HCT116 (cell line): ENCODE results near the gene PSMG3. TPM values are rescaled to one million over a fixed set of nuclear protein-coding genes. Genes with fewer than 3 reads are reported as not detected.

Source experiments
- ATAC-seq: fragments of 200-7000 bp; cut with Tn5 transposase; 2 replicates; pipeline ENCODE4 v1.9.1; 2020; ENCODE audit warnings: mild to moderate bottlenecking, moderate library complexity
- BruUV-seq: library from RNA; stranded (reverse); fragments of 400-500 nt; replicated peaks from 2 replicates; lab custom pipeline; 2021; lab: Mats Ljungman, UMichigan
- CTCF ChIA-PET: fragments of 300-600 bp; sonication (Branson Sonifier 250); formaldehyde crosslinking; loops from one replicate; lab custom pipeline; 2021; ENCODE audit warnings: antibody characterized with exemption; lab: Charles Lee
- POLR2A ChIA-PET: fragments of 300-600, 350-600 bp; sonication (Branson Sonifier 250); formaldehyde crosslinking; loops from one replicate; lab custom pipeline; 2021; ENCODE audit warnings: antibody characterized with exemption; lab: Charles Lee
- RAD21 ChIA-PET, 2 experiments: fragments of 300-600 bp; sonication (Branson Sonifier 250); formaldehyde crosslinking; loops; one replicate each; lab custom pipeline; 2023; ENCODE audit warnings: low total read pairs in 2 of 2; ENCODE audit not compliant: uncharacterized antibody in 2 of 2, unreplicated experiment in 2 of 2, low non-redundant PET in 1 of 2; lab: Charles Lee
- DNase-seq: peaks from one replicate; pipeline ENCODE4 v3.0.0-alpha.2; 2010; ENCODE audit warnings: low read depth, low spot score
- H2AFZ ChIP-seq: fragments of 200-600 bp; shearing (Covaris generic), sonication (generic); 2 replicates; pipeline ENCODE4 v1.6.1; 2017; ENCODE audit warnings: low read depth, mixed run types, mixed read lengths, antibody characterized with exemption, low read length; ENCODE audit not compliant: poor library complexity, severe bottlenecking
- H3K27ac ChIP-seq: 2 replicates; pipeline ENCODE4 v1.5.1; 2012; ENCODE audit warnings: low read depth, low read length
- H3K27me3 ChIP-seq: fragments of 200-600 bp; sonication (generic); 2 replicates; pipeline ENCODE4 v1.6.1; 2016; ENCODE audit warnings: mixed run types, low read length, mixed read lengths; ENCODE audit not compliant: insufficient read depth
- H3K36me3 ChIP-seq, 2 experiments: fragments of 200-500 bp in 1 of 2; fragments of 200-600 bp in 1 of 2; sonication (Bioruptor generic) in 1 of 2; sonication (generic) in 1 of 2; 2 replicates each; pipeline versions ENCODE4 v1.5.1 to v1.6.1; 2014 to 2016; ENCODE audit warnings: low read length in 2 of 2, inconsistent platforms in 1 of 2, mixed read lengths in 1 of 2, mixed run types in 1 of 2; ENCODE audit not compliant: insufficient read depth in 2 of 2, control insufficient read depth in 1 of 2
- H3K4me1 ChIP-seq, 2 experiments: fragments of 200-600 bp in 1 of 2; sonication (generic) in 1 of 2; 2 replicates each; pipeline versions ENCODE4 v1.5.1 to v1.6.1; 2012 to 2017; ENCODE audit warnings: low read length in 2 of 2, inconsistent platforms in 1 of 2, mild to moderate bottlenecking in 1 of 2, mixed read lengths in 1 of 2, mixed run types in 1 of 2, moderate library complexity in 1 of 2; ENCODE audit not compliant: insufficient read depth in 2 of 2, control insufficient read depth in 1 of 2
- H3K4me2 ChIP-seq: fragments of 200-600 bp; sonication (generic); 2 replicates; pipeline ENCODE4 v1.6.1; 2017; ENCODE audit warnings: mixed run types, low read length, mixed read lengths
- H3K4me3 ChIP-seq, 2 experiments: fragments of 200-600 bp in 1 of 2; sonication (generic) in 1 of 2; replicated peaks in 1 of 2; 2 replicates each; pipeline ENCODE4 v1.5.1; 2011 to 2016; ENCODE audit warnings: low read length in 2 of 2, control low read depth in 1 of 2, low read depth in 1 of 2, mild to moderate bottlenecking in 1 of 2, mixed read lengths in 1 of 2, mixed run types in 1 of 2
- H3K79me2 ChIP-seq: fragments of 200-600 bp; sonication (generic); 2 replicates; pipeline ENCODE4 v1.6.1; 2017; ENCODE audit warnings: mild to moderate bottlenecking, mixed run types, low read length, moderate library complexity, mixed read lengths; ENCODE audit not compliant: insufficient read depth
- H3K9ac ChIP-seq: fragments of 200-600 bp; sonication (generic); 2 replicates; pipeline ENCODE4 v1.6.1; 2016; ENCODE audit warnings: low read length, mixed read lengths
- H3K9me2 ChIP-seq: fragments of 200-600 bp; sonication (generic), shearing (Covaris generic); 2 replicates; pipeline ENCODE4 v1.6.1; 2017; ENCODE audit warnings: mixed run types, mild to moderate bottlenecking, moderate library complexity; ENCODE audit not compliant: insufficient read depth
- H3K9me3 ChIP-seq, 2 experiments: fragments of 200-500 bp in 1 of 2; fragments of 200-600 bp in 1 of 2; sonication (Bioruptor generic) in 1 of 2; sonication (generic) in 1 of 2; 2 replicates each; pipeline ENCODE4 v1.6.1; 2014 to 2017; ENCODE audit warnings: low read length in 2 of 2, mixed read lengths in 2 of 2, inconsistent platforms in 1 of 2, low read depth in 1 of 2, mild to moderate bottlenecking in 1 of 2, mixed run types in 1 of 2, moderate library complexity in 1 of 2; ENCODE audit not compliant: control insufficient read depth in 1 of 2, insufficient read depth in 1 of 2
- H4K20me1 ChIP-seq: fragments of 200-600 bp; sonication (generic), shearing (Covaris generic); 2 replicates; pipeline ENCODE4 v1.6.1; 2017; ENCODE audit warnings: mixed run types, mild to moderate bottlenecking, moderate library complexity; ENCODE audit not compliant: insufficient read depth
- ATF3 ChIP-seq: IDR thresholded peaks from 2 replicates; pipeline ENCODE4 v1.6.1; 2012
- CTCF ChIP-seq, 3 experiments: fragments of 200-600 bp in 1 of 3; sonication (generic) in 1 of 3; IDR thresholded peaks in 2 of 3; conservative IDR thresholded peaks in 1 of 3; 2 replicates each; pipeline ENCODE4 v1.5.1; 2012 to 2017; ENCODE audit warnings: low read depth in 2 of 3, low read length in 2 of 3, antibody characterized with exemption in 1 of 3, borderline replicate concordance in 1 of 3, control low read depth in 1 of 3, mild to moderate bottlenecking in 1 of 3, mixed read lengths in 1 of 3, mixed run types in 1 of 3, moderate library complexity in 1 of 3; ENCODE audit not compliant: insufficient read depth in 1 of 3
- EZH2 ChIP-seq: fragments of 200-600 bp; sonication (generic); IDR thresholded peaks from 2 replicates; pipeline ENCODE4 v1.6.1; 2017; ENCODE audit warnings: antibody characterized with exemption, mixed run types
- JUND ChIP-seq: IDR thresholded peaks from 2 replicates; pipeline ENCODE4 v1.6.1; 2012
- POLR2A ChIP-seq: IDR thresholded peaks from 2 replicates; pipeline ENCODE4 v1.7.0; 2011; ENCODE audit warnings: borderline replicate concordance; ENCODE audit not compliant: insufficient read depth, insufficient read length; ENCODE audit errors: extremely low read depth
- POLR2AphosphoS5 ChIP-seq: IDR thresholded peaks from 2 replicates; pipeline ENCODE4 v1.6.1; 2011; ENCODE audit warnings: mild to moderate bottlenecking, low read depth, low read length, moderate library complexity
- YY1 ChIP-seq: IDR thresholded peaks from 2 replicates; pipeline ENCODE4 v1.6.1; 2011; ENCODE audit warnings: low read length, low read depth, moderate library complexity, mild to moderate bottlenecking; ENCODE audit not compliant: insufficient replicate concordance; ENCODE audit errors: extremely low read depth
- ZFX ChIP-seq: fragments of 450-650 bp; IDR thresholded peaks from 2 replicates; pipeline ENCODE4 v1.6.1; 2017
- intact Hi-C: fragments of 100-400 bp; cut with micrococcal nuclease; formaldehyde crosslinking; loops from 2 replicates; pipeline ENCODE4 v1.10.0; 2022
- total RNA-seq: library from RNA; stranded (reverse); gene quantifications from one replicate; pipeline ENCODE4 v1.2.1, GENCODE V29; 2021; ENCODE audit not compliant: unreplicated experiment
- TF ChIP-seq, protein P1 (sequence below): IDR thresholded peaks from 2 replicates; pipeline ENCODE4 v1.6.1; 2012; ENCODE audit warnings: low read depth

The PSMG3 gene
- total RNA-seq, 1 experiment from 2014 or later: 60.9 TPM

- DNase-seq (no peak), ATAC-seq (no peak)
- no peaks in the 10 kb centered on the region for H3K9me3 ChIP-seq
- CTCF ChIA-PET: no interaction called here
- RAD21 ChIA-PET: no interaction called here
- no peaks in the 10 kb centered on the region for H3K27me3 ChIP-seq
- no peaks in the 10 kb centered on the region for H4K20me1 ChIP-seq
- POLR2A ChIA-PET: no interaction called here
- TF ChIP-seq EZH2 (no peak), POLR2A (no peak), POLR2AphosphoS5 (no peak)
- TF ChIP-seq, protein P1, sequence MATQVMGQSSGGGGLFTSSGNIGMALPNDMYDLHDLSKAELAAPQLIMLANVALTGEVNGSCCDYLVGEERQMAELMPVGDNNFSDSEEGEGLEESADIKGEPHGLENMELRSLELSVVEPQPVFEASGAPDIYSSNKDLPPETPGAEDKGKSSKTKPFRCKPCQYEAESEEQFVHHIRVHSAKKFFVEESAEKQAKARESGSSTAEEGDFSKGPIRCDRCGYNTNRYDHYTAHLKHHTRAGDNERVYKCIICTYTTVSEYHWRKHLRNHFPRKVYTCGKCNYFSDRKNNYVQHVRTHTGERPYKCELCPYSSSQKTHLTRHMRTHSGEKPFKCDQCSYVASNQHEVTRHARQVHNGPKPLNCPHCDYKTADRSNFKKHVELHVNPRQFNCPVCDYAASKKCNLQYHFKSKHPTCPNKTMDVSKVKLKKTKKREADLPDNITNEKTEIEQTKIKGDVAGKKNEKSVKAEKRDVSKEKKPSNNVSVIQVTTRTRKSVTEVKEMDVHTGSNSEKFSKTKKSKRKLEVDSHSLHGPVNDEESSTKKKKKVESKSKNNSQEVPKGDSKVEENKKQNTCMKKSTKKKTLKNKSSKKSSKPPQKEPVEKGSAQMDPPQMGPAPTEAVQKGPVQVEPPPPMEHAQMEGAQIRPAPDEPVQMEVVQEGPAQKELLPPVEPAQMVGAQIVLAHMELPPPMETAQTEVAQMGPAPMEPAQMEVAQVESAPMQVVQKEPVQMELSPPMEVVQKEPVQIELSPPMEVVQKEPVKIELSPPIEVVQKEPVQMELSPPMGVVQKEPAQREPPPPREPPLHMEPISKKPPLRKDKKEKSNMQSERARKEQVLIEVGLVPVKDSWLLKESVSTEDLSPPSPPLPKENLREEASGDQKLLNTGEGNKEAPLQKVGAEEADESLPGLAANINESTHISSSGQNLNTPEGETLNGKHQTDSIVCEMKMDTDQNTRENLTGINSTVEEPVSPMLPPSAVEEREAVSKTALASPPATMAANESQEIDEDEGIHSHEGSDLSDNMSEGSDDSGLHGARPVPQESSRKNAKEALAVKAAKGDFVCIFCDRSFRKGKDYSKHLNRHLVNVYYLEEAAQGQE: no peak
- TF ChIP-seq, all 23 proteins: peak for 0
- Histone ChIP-seq H3K27ac (no peak overlapping the region), H3K36me3 (no peaks in the 10 kb centered on the region), H3K9ac (no peak overlapping the region), H3K79me2 (peaks cover 9% of the 10 kb centered on the region; the same call in 1 of the 2 replicates), H2AFZ (no peak overlapping the region), H3K4me1 (peaks cover 23 to 43% of the 10 kb centered on the region in 2 experiments), H3K9me2 (no peaks in the 10 kb centered on the region), H3K4me2 (no peak overlapping the region), H3K4me3 (no peak overlapping the region)
- no TSS peak for BruUV-seq
- intact Hi-C loops: loop anchor here (2.0 kb wide), 1 partner anchor 135 kb away; no protein-coding TSS in a partner anchor
Observed at GRCh38 chr7:1553512-1554210, 16.2 kb downstream of the PSMG3 start.

GRCh38 chr7:1552200-1552599 is 17.6 kb downstream of the PSMG3 start:
- ChIA-PET POLR2A (no interaction called here), RAD21 (no interaction called here), CTCF (no interaction called here)
- H3K4me2 ChIP-seq: no peak overlapping the region
- H3K36me3 ChIP-seq: no peaks in the 10 kb centered on the region
- intact Hi-C loops: no loop called here
- H3K4me3 ChIP-seq: no peak overlapping the region
- BruUV-seq: no TSS peak
- peaks cover 16 to 31% of the 10 kb centered on the region in 2 experiments for H3K4me1 ChIP-seq
- H3K9me3 ChIP-seq: no peaks in the 10 kb centered on the region
- peaks cover 9% of the 10 kb centered on the region; the same call in 1 of the 2 replicates for H3K79me2 ChIP-seq
- no peak for TF ChIP-seq YY1
- no peak for TF ChIP-seq ZFX
- TF ChIP-seq CTCF (IDR thresholded peaks at IDR 0.05 in 2 of 3, conservative IDR thresholded peaks at IDR 0.05 in 1 of 3; ENCODE audit: borderline replicate concordance in 1 of 3, insufficient read depth in 1 of 3, low read depth in 2 of 3, low read length in 2 of 3): no peak
- no peak for TF ChIP-seq ATF3
- TF ChIP-seq JUND: no peak
- H4K20me1 ChIP-seq: no peaks in the 10 kb centered on the region
- no peak for ATAC-seq
- no peak for DNase-seq
- no peaks in the 10 kb centered on the region for H3K9me2 ChIP-seq
- H3K27me3 ChIP-seq: no peaks in the 10 kb centered on the region
- no peak overlapping the region for H3K27ac ChIP-seq
- no peak overlapping the region for H2AFZ ChIP-seq
- no peak overlapping the region for H3K9ac ChIP-seq
